Measurements from ENCODE around the gene KDM5A. TPM values are rescaled to one million over a fixed set of nuclear protein-coding genes. Genes with fewer than 3 reads are reported as not detected.

Gene KDM5A
- total and polyA plus RNA-seq, 8 donors: 4.1 to 43.8 (median 23.0) TPM

GRCh38 chr12:262817-263216 lies 126.3 kb downstream of the KDM5A start, which contains the start of gene SLC6A13:
Gene SLC6A13, minus strand, starts transcription at chr12:262836. Its CDS starts 2,784 bp downstream, at chr12:260052.
- H3K36me3 ChIP-seq: no peaks in the 10 kb centered on the region
- peaks cover 0 to 10% (median 0%) of the 10 kb centered on the region in 4 donors for H3K27me3 ChIP-seq
- ATAC-seq (peak in 1 of 4 donors; percentile 19), DNase-seq (no peak), FAIRE-seq (no peak)
- H3K4me1 ChIP-seq: no peaks in the 10 kb centered on the region
- WGBS, 2 donors: 8% methylated on average over 7 of the region's 7 CpGs
- no peak within 1 kb of the TSS for H3K4me3 ChIP-seq
- no peak within 1 kb of the TSS for H3K27ac ChIP-seq
- H3K9me3 ChIP-seq: no peaks in the 10 kb centered on the region
- intact Hi-C loops (cut with DNase I): no loop called here
- no peak for TF ChIP-seq CTCF (IDR thresholded peaks at IDR 0.05)

DNA sequence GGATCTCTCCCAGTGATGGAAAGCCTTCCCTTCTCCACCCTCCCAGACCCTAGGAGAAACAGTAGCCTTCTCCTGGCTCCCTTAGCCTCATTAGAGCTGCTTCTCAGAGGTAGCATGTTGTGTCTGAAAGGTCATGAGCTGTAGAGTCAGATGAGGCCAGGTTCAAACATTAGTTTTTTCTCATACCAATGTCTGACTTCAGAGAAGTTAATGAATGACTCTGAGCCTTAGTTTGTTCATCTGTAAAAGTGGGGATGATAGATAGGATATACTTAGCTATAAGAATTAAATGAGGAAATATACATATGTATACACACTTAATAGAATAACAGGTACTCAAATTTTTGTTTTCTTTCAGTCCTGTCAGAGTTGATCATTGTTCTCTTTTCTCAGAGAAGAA lies 127.0 kb downstream of the KDM5A start:
- Histone ChIP-seq H3K27me3 (peaks cover 0 to 9% (median 0%) of the 10 kb centered on the region in 4 donors), H3K27ac (no peak overlapping the region), H3K4me1 (no peaks in the 10 kb centered on the region), H3K36me3 (no peaks in the 10 kb centered on the region), H3K9me3 (no peaks in the 10 kb centered on the region), H3K4me3 (no peak overlapping the region)
- TF ChIP-seq CTCF (IDR thresholded peaks at IDR 0.05): no peak
- no peak for DNase-seq
- intact Hi-C loops (cut with DNase I): no loop called here
- FAIRE-seq: no peak
- no peak for ATAC-seq

GRCh38 chr12:257521-258321 lies 131.4 kb downstream of the KDM5A start:
- WGBS, 2 donors: 55 to 63% methylated on average over 13 to 14 of the region's 14 CpGs
- TF ChIP-seq CTCF (IDR thresholded peaks at IDR 0.05): no peak
- FAIRE-seq (no peak), ATAC-seq (no peak), DNase-seq (no peak)
- Histone ChIP-seq H3K27me3 (no peaks in the 10 kb centered on the region), H3K36me3 (no peaks in the 10 kb centered on the region), H3K4me1 (no peaks in the 10 kb centered on the region), H3K9me3 (no peaks in the 10 kb centered on the region), H3K27ac (no peak overlapping the region), H3K4me3 (no peak overlapping the region)
- intact Hi-C loops (cut with DNase I): no loop called here

DNA sequence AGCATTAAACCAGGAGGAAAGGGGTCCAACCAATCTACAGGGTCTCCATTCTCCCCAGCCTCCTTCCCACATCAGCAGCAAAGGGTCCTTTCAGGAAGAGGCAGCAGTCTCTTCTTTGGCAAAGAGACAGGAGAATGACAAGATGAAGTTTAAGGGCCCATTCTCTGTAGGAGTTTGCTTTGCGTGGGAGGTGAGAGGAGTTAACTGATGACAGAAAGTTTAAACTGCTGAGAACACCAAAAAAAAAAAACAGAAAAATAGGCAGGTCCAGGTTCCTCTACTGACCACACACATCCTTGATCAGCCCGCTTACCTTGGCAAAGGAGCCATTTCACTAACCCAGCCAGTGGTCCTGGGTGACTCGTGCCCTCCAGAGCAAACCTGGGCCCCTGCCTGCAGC lies 132.2 kb downstream of the KDM5A start:
- Histone ChIP-seq H3K9me3 (no peaks in the 10 kb centered on the region), H3K36me3 (no peaks in the 10 kb centered on the region), H3K27me3 (no peaks in the 10 kb centered on the region), H3K4me1 (no peaks in the 10 kb centered on the region), H3K4me3 (no peak overlapping the region), H3K27ac (no peak overlapping the region)
- no peak for TF ChIP-seq CTCF (IDR thresholded peaks at IDR 0.05)
- FAIRE-seq: no peak
- ATAC-seq: no peak
- DNase-seq: no peak
- intact Hi-C loops (cut with DNase I): no loop called here
- 70 to 82% methylated on average over 3 of the region's 3 CpGs for WGBS, 2 donors

DNA sequence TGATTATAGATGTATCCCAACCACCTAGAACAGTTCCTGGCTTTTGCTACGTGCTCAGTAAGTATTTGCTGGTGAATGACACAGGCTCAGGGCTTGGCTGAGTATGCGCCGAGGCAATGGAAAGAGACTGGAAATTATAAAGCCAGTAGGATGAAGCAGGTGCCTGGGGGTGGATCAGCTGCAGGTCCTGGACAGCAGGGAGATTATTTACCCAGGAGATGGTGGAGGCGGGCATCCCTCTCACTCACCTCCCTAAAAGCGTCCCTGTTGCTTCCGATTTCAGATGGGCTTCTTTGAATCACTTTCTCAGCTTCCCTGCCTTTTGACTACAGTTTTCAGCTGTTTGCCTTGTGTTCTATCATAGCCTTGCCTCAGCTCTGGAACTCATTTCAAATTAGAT lies 132.9 kb downstream of the KDM5A start:
- Histone ChIP-seq H3K4me3 (no peak overlapping the region), H3K4me1 (no peaks in the 10 kb centered on the region), H3K9me3 (no peaks in the 10 kb centered on the region), H3K36me3 (no peaks in the 10 kb centered on the region), H3K27ac (no peak overlapping the region), H3K27me3 (no peaks in the 10 kb centered on the region)
- FAIRE-seq: no peak
- ATAC-seq: no peak
- intact Hi-C loops (cut with DNase I): no loop called here
- TF ChIP-seq CTCF (IDR thresholded peaks at IDR 0.05): no peak
- WGBS, 2 donors: 85 to 88% methylated on average over 6 of the region's 6 CpGs
- no peak for DNase-seq

Measured in pancreas (tissue), 10 donors.